Measurements from ENCODE around the gene GUCA1A. TPM values are rescaled to one million over a fixed set of nuclear protein-coding genes. Genes with fewer than 3 reads are reported as not detected.

Gene GUCA1A
- total RNA-seq: 0.21 TPM

DNA sequence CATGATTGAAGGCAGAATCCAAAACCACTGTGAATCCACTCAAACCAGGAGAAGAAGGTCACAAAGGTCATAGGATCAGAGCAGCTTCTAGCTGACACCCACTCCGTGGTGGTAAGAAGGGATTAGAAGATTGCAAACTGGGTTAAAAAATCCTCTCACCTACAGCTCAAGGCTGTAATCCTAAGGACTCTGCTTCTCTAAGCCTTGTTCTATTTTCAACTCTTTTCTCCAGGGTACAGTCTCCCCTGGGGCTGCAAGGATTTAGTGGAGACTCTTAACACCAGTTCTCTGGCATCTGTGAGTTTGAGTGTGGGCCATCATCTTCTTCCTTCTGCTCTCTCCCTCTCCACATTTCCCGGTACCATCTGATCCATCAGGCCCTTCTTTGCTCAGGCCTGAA, at the start of gene GUCA1A:
GUCA1A (plus strand) TSS at position 264 of the 400 bp plus-strand sequence. CDS start 250 bp downstream, outside the sequence.
- TF ChIP-seq, protein P1, sequence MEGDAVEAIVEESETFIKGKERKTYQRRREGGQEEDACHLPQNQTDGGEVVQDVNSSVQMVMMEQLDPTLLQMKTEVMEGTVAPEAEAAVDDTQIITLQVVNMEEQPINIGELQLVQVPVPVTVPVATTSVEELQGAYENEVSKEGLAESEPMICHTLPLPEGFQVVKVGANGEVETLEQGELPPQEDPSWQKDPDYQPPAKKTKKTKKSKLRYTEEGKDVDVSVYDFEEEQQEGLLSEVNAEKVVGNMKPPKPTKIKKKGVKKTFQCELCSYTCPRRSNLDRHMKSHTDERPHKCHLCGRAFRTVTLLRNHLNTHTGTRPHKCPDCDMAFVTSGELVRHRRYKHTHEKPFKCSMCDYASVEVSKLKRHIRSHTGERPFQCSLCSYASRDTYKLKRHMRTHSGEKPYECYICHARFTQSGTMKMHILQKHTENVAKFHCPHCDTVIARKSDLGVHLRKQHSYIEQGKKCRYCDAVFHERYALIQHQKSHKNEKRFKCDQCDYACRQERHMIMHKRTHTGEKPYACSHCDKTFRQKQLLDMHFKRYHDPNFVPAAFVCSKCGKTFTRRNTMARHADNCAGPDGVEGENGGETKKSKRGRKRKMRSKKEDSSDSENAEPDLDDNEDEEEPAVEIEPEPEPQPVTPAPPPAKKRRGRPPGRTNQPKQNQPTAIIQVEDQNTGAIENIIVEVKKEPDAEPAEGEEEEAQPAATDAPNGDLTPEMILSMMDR (IDR thresholded peaks at IDR 0.05): no peak
- DNase-seq (ENCODE audit: low spot score in 2 of 2): no peak
- no peaks in the 10 kb centered on the region for H3K9me3 ChIP-seq
- intact Hi-C loops (cut with DNase I): no loop called here
- no peaks in the 10 kb centered on the region for H3K4me1 ChIP-seq
- no peaks in the 10 kb centered on the region for H3K36me3 ChIP-seq
- no peak within 1 kb of the TSS for H3K27ac ChIP-seq
- H3K4me3 ChIP-seq: no peak within 1 kb of the TSS
- no peaks in the 10 kb centered on the region for H3K27me3 ChIP-seq

GRCh38 chr6:42123379-42124103, 49.6 kb upstream of the GUCA1A start:
- no peak for DNase-seq (ENCODE audit: low spot score in 2 of 2)
- H3K27me3 ChIP-seq: no peaks in the 10 kb centered on the region
- no peak overlapping the region for H3K4me3 ChIP-seq
- TF ChIP-seq, protein P1 (IDR thresholded peaks at IDR 0.05): no peak
- intact Hi-C loops (cut with DNase I): no loop called here
- H3K27ac ChIP-seq: no peak overlapping the region
- no peaks in the 10 kb centered on the region for H3K36me3 ChIP-seq
- H3K4me1 ChIP-seq: no peaks in the 10 kb centered on the region
- no peaks in the 10 kb centered on the region for H3K9me3 ChIP-seq

DNA sequence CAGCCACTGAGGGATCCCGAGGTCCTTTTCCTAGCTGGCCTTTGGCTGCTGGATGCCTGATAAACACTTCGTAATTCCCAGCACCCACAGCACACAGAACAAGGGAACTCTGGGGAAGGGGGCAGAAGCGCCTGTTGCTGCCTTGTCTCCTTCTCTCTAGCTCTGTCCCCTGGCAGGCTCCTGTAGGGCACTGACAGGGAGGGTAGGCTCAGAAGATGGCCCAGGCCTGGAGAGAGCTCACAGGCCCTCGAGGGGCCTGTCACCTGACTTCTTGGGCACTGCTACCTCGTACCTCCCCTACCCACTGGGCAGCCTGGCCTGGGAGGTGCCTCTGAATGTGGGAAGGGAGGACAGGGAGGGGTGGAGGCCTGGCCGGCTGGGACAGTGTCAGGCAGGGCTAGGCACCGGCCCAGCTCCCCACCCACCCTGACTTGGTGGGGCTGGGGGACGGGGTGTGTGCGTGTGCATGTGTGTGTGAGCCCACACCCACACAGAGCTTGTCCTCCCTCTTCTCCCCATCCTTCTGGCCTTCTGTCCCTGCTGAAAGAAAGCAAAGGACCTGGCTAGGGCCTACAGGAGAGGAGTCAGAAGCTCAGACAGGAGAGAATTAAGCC, 48.8 kb upstream of the GUCA1A start:
- H3K4me3 ChIP-seq: no peak overlapping the region
- no peak for DNase-seq (ENCODE audit: low spot score in 2 of 2)
- H3K27ac ChIP-seq: no peak overlapping the region
- no peaks in the 10 kb centered on the region for H3K9me3 ChIP-seq
- no peaks in the 10 kb centered on the region for H3K27me3 ChIP-seq
- H3K4me1 ChIP-seq: no peaks in the 10 kb centered on the region
- TF ChIP-seq, protein P1 (IDR thresholded peaks at IDR 0.05): no peak
- no peaks in the 10 kb centered on the region for H3K36me3 ChIP-seq
- intact Hi-C loops (cut with DNase I): no loop called here

DNA sequence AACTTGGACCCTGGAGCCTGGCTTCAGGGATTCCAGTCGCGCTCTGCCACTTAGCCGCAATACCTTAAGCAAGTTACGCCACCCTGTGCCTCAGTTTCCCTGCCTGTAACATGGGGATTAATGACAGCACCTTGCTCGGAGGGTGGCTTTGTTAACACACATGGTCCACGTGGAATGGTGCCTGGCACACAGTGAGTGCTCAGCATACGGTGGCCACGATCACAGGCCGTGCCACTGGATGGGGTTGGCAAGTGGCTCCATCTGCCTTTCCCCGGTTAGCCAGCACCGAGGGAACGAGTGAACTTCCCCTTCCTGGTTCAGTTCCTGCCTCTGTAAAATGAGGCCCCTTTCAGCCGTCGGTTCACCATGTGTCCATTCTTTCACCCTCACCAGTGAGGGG, 47.9 kb upstream of the GUCA1A start:
- no peaks in the 10 kb centered on the region for H3K36me3 ChIP-seq
- no peaks in the 10 kb centered on the region for H3K27me3 ChIP-seq
- H3K27ac ChIP-seq: no peak overlapping the region
- no peaks in the 10 kb centered on the region for H3K4me1 ChIP-seq
- intact Hi-C loops (cut with DNase I): no loop called here
- H3K4me3 ChIP-seq: no peak overlapping the region
- TF ChIP-seq, protein P1 (IDR thresholded peaks at IDR 0.05): no peak
- DNase-seq (ENCODE audit: low spot score in 2 of 2): no peak
- H3K9me3 ChIP-seq: no peaks in the 10 kb centered on the region

DNA sequence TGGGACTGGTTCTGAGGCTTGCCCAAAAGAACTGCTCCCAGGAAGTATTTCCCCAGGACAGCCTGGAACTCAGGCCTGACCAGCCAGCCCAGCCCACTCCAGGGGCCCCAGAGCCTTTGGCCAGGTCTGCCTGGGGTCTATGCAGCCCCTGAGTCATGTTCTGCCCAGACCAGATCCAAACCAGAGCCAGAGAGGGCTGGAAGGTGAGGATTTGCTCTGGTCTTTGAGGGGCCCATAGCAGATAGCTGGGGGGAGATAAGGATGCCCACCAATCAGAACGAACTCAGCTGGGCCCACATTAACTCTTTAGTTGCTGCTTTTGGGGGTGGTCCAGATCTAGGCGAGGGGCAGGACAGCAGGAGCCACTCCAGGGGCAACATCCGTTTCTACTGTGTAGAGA, 47.5 kb upstream of the GUCA1A start:
- H3K4me3 ChIP-seq: no peak overlapping the region
- no peak overlapping the region for H3K27ac ChIP-seq
- intact Hi-C loops (cut with DNase I): no loop called here
- no peaks in the 10 kb centered on the region for H3K4me1 ChIP-seq
- H3K27me3 ChIP-seq: no peaks in the 10 kb centered on the region
- no peaks in the 10 kb centered on the region for H3K9me3 ChIP-seq
- DNase-seq (ENCODE audit: low spot score in 2 of 2): no peak
- H3K36me3 ChIP-seq: no peaks in the 10 kb centered on the region
- TF ChIP-seq, protein P1 (IDR thresholded peaks at IDR 0.05): no peak
